GM12874 (cell line): ENCODE results near the gene TMEM266.

Source experiments
- CTCF ChIP-seq: IDR thresholded peaks from 2 replicates; pipeline ENCODE4 v1.5.1; 2011; ENCODE audit warnings: low read depth, mild to moderate bottlenecking, control low read depth, low read length, moderate library complexity; ENCODE audit not compliant: insufficient read depth

TMEM266 gene

GRCh38 chr15:76150513-76150912 lies 90.7 kb downstream of the TMEM266 start:
- TF ChIP-seq CTCF: no peak

DNA sequence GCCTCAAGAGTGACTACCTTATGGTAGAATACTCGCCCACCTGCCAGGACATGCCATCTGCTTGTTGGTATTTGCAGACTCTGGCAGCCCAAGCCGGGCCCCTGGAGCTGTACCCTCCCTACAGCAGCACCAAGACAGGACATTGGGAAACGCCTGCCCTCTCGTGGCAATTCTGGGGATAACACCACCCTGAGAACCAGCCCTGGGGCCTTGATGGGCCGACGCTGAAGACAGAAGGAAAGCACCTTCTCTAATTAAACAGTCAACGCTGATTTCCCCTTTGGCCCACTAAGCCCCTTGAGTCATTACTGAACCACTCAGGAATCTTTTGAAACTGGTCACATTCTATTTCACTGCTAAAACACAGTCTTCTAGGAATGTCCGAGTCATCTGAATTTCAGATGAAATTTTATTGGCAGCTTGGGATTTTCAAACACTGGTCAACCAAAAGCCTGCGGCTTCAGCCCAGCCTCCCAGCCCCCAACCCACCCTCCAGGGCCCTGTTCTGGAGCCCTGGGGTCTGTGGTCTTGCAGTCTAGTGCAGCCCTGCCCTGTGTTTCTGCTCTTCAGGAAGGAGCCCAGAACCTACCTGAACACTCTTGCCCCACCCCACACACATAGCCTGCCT lies 91.3 kb downstream of the TMEM266 start:
- peak; percentile 88 for TF ChIP-seq CTCF

- TF ChIP-seq CTCF: no peak
Observed at GRCh38 chr15:76151599-76151974, 91.8 kb downstream of the TMEM266 start.

- no peak for TF ChIP-seq CTCF
Observed at GRCh38 chr15:76152197-76152596, 92.4 kb downstream of the TMEM266 start.

GRCh38 chr15:76153241-76154197 lies 93.7 kb downstream of the TMEM266 start:
- no peak for TF ChIP-seq CTCF

GRCh38 chr15:76155731-76156130 lies 95.9 kb downstream of the TMEM266 start:
- no peak for TF ChIP-seq CTCF

GRCh38 chr15:76158226-76158625 lies 98.4 kb downstream of the TMEM266 start:
- TF ChIP-seq CTCF: no peak
